Astrocyte (in vitro differentiated cells and primary cell): ENCODE results near the gene NPTX1. TPM values are rescaled to one million over a fixed set of nuclear protein-coding genes. Genes with fewer than 3 reads are reported as not detected.
A peak's percentile ranks its signal among the peaks of the same experiment; 100 is the strongest.

Experiments used
- DNase-seq: peaks from one replicate; pipeline ENCODE4 v3.0.0-alpha.2; 2010; ENCODE audit warnings: low read depth
- FAIRE-seq: peaks from 2 replicates; lab custom pipeline; 2011; peaks lifted over from hg19 to GRCh38; lab: Jason Lieb, UNC
- H2AFZ ChIP-seq: 2 replicates; pipeline ENCODE4 v1.6.0; 2012; ENCODE audit warnings: low read depth, low read length, inconsistent platforms
- H3K27ac ChIP-seq: 2 replicates; pipeline ENCODE4 v1.5.1; 2011; ENCODE audit warnings: low read depth, low read length, inconsistent platforms
- H3K27me3 ChIP-seq: 2 replicates; pipeline ENCODE4 v1.6.0; 2011; ENCODE audit warnings: low read length, inconsistent platforms; ENCODE audit not compliant: insufficient read depth
- H3K36me3 ChIP-seq: 2 replicates; pipeline ENCODE4 v1.5.1; 2011; ENCODE audit warnings: low read length, inconsistent platforms; ENCODE audit not compliant: insufficient read depth
- H3K4me1 ChIP-seq: 2 replicates; pipeline ENCODE4 v1.5.1; 2011; ENCODE audit warnings: low read length, inconsistent platforms; ENCODE audit not compliant: insufficient read depth
- H3K4me2 ChIP-seq: 2 replicates; pipeline ENCODE4 v1.6.0; 2012; ENCODE audit warnings: low read length, inconsistent platforms
- H3K4me3 ChIP-seq: 2 replicates; pipeline ENCODE4 v1.5.1; 2011; ENCODE audit warnings: low read depth, mild to moderate bottlenecking, low read length, inconsistent platforms; ENCODE audit not compliant: insufficient read depth
- H3K79me2 ChIP-seq: 2 replicates; pipeline ENCODE4 v1.6.0; 2012; ENCODE audit warnings: mild to moderate bottlenecking, low read length, inconsistent platforms; ENCODE audit not compliant: insufficient read depth
- H3K9ac ChIP-seq: 2 replicates; pipeline ENCODE4 v1.6.0; 2012; ENCODE audit warnings: mild to moderate bottlenecking, low read length, inconsistent platforms
- H3K9me3 ChIP-seq: 2 replicates; pipeline ENCODE4 v1.5.1; 2012; ENCODE audit warnings: low read depth, mild to moderate bottlenecking, low read length, inconsistent platforms; ENCODE audit not compliant: insufficient read depth
- H4K20me1 ChIP-seq: 2 replicates; pipeline ENCODE4 v1.6.0; 2012; ENCODE audit warnings: low read length, inconsistent platforms; ENCODE audit not compliant: insufficient read depth
- H3K27ac Mint-ChIP-seq: one replicate; pipeline ENCODE4 v1.8.0; 2021; ENCODE audit warnings: mild to moderate bottlenecking, mixed read lengths; ENCODE audit not compliant: unreplicated experiment
- H3K27me3 Mint-ChIP-seq: one replicate; pipeline ENCODE4 v1.8.0; 2021; ENCODE audit warnings: low read depth, mixed read lengths; ENCODE audit not compliant: unreplicated experiment
- H3K36me3 Mint-ChIP-seq: one replicate; pipeline ENCODE4 v1.8.0; 2021; ENCODE audit warnings: low read depth, mixed read lengths; ENCODE audit not compliant: unreplicated experiment
- H3K4me1 Mint-ChIP-seq: one replicate; pipeline ENCODE4 v1.8.0; 2021; ENCODE audit warnings: low read depth, mixed read lengths; ENCODE audit not compliant: unreplicated experiment
- H3K4me3 Mint-ChIP-seq: one replicate; pipeline ENCODE4 v1.8.0; 2021; ENCODE audit warnings: mild to moderate bottlenecking, moderate library complexity, mixed read lengths; ENCODE audit not compliant: unreplicated experiment
- H3K9me3 Mint-ChIP-seq: one replicate; pipeline ENCODE4 v1.8.0; 2021; ENCODE audit warnings: mild to moderate bottlenecking, mixed read lengths; ENCODE audit not compliant: unreplicated experiment
- CTCF ChIP-seq: IDR thresholded peaks from 2 replicates; pipeline ENCODE4 v1.5.1; 2011; ENCODE audit warnings: low read depth, mild to moderate bottlenecking, inconsistent platforms, low read length, moderate library complexity; ENCODE audit not compliant: insufficient read depth
- EZH2 ChIP-seq: IDR thresholded peaks from 2 replicates; pipeline ENCODE4 v1.6.1; 2012; ENCODE audit warnings: mild to moderate bottlenecking, low read length, inconsistent platforms; ENCODE audit not compliant: insufficient read depth
- total RNA-seq: library from RNA; stranded (reverse); gene quantifications from 2 replicates; pipeline ENCODE4 v1.2.1, GENCODE V29; 2021

The NPTX1 gene
- total RNA-seq, 1 donor from 2014 or later, result 0.43 TPM

GRCh38 chr17:80474961-80475909, 1.2 kb downstream of the NPTX1 start:
- peak overlapping the region; percentile 50 for H3K4me3 Mint-ChIP-seq
- no peaks in the 10 kb centered on the region for H3K9me3 ChIP-seq
- peaks cover 54% of the 10 kb centered on the region for H3K27me3 ChIP-seq
- H3K4me3 ChIP-seq, result no peak overlapping the region
- H3K4me2 ChIP-seq, result peak overlapping the region; percentile 80
- peaks cover 67% of the 10 kb centered on the region for H3K27me3 Mint-ChIP-seq
- TF ChIP-seq CTCF, result no peak
- peak; percentile 98 for TF ChIP-seq EZH2
- peaks cover 10% of the 10 kb centered on the region for H4K20me1 ChIP-seq
- H3K4me1 Mint-ChIP-seq, result peaks cover 2% of the 10 kb centered on the region
- peaks cover 17% of the 10 kb centered on the region for H3K4me1 ChIP-seq
- H2AFZ ChIP-seq, result no peak overlapping the region
- no peak overlapping the region for H3K27ac ChIP-seq
- H3K79me2 ChIP-seq, result no peaks in the 10 kb centered on the region
- H3K36me3 ChIP-seq, result no peaks in the 10 kb centered on the region
- H3K27ac Mint-ChIP-seq, result no peak overlapping the region
- FAIRE-seq (no peak), DNase-seq (no peak)
- peaks cover 6% of the 10 kb centered on the region for H3K9me3 Mint-ChIP-seq
- no peaks in the 10 kb centered on the region for H3K36me3 Mint-ChIP-seq
- no peak overlapping the region for H3K9ac ChIP-seq

DNA sequence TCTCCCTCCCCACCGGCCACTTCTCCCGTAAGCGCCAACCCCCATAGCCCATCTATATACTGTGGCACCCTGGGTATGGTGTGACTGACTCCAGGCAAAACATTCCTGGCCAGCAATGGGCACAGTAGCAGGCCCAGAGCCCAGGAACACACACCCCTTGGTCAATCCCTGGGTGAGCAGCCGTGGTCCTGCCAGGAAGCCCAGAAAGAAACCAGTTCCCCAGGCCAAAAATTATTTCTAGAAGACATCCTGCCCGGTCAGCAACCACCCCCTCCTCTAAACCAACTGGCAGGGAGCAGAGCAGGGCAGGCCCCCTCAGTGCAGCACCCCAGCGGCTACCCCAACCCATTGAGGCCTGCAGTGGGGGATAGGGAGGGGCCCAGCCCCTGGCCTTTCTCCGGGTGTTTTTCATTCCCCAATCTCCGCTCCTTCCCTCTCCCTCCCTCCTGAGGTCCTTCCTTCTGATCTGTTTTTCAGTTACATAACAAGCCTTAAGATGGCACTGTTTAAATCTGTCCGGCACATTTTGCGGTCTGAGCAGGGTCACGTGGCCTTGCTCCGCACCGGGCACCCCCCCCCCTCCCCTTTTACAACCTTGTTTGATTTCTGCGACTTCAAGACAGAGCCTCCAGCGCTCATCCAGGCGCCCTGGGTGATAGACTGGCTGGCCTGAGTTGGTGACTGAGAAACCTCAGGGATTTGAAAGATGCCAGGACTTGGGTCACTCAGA, 2.0 kb downstream of the NPTX1 start:
- peaks cover 5% of the 10 kb centered on the region for H3K9me3 Mint-ChIP-seq
- Histone ChIP-seq H3K4me3 (no peak overlapping the region), H2AFZ (no peak overlapping the region), H3K4me2 (peak overlapping the region; percentile 80), H3K79me2 (no peaks in the 10 kb centered on the region), H3K36me3 (no peaks in the 10 kb centered on the region), H3K9me3 (no peaks in the 10 kb centered on the region), H4K20me1 (peaks cover 10% of the 10 kb centered on the region), H3K27ac (no peak overlapping the region), H3K4me1 (peaks cover 17% of the 10 kb centered on the region), H3K9ac (no peak overlapping the region), H3K27me3 (peaks cover 57% of the 10 kb centered on the region)
- TF ChIP-seq CTCF (no peak), EZH2 (no peak)
- H3K36me3 Mint-ChIP-seq, result no peaks in the 10 kb centered on the region
- DNase-seq (no peak), FAIRE-seq (no peak)
- H3K27me3 Mint-ChIP-seq, result peaks cover 63% of the 10 kb centered on the region
- H3K4me3 Mint-ChIP-seq, result peak overlapping the region; percentile 50
- H3K4me1 Mint-ChIP-seq, result peaks cover 2% of the 10 kb centered on the region
- no peak overlapping the region for H3K27ac Mint-ChIP-seq
